Upper lobe of left lung (tissue), 6 donors: ENCODE results near the gene C5orf15. TPM values are rescaled to one million over a fixed set of nuclear protein-coding genes. Genes with fewer than 3 reads are reported as not detected.
"Not testable (repeated sequence)": the region's sequence is repeated elsewhere in the genome, so short reads cannot be mapped to it uniquely, and the experiment has no call there.

ENCODE experiments used
- ATAC-seq, 2 donors: fragments of 200-7000 bp; cut with Tn5 transposase; one replicate each; pipeline ENCODE4 v1.9.1; 2022; ENCODE audit warnings: mild to moderate bottlenecking in 2 of 2, moderate library complexity in 2 of 2; ENCODE audit not compliant: low FRiP score in 2 of 2
- DNase-seq, 2 donors: peaks; one replicate each; pipeline ENCODE4 v3.0.0-alpha.2; 2019 to 2020
- H3K27ac ChIP-seq, 4 donors: fragments of 200-600 bp; sonication (generic); one replicate each; pipeline ENCODE4 v1.5.1; 2016 to 2019
- H3K27me3 ChIP-seq, 4 donors: fragments of 200-600 bp; sonication (generic); one replicate each; pipeline ENCODE4 v1.5.1; 2017 to 2019
- H3K36me3 ChIP-seq, 4 donors: fragments of 200-600 bp; sonication (generic); one replicate each; pipeline ENCODE4 v1.5.1; 2016 to 2019
- H3K4me1 ChIP-seq, 4 donors: fragments of 200-600 bp; sonication (generic); one replicate each; pipeline ENCODE4 v1.5.1; 2018 to 2019
- H3K4me3 ChIP-seq, 4 donors: fragments of 200-600 bp; sonication (generic); one replicate each; pipeline ENCODE4 v1.5.1; 2017 to 2019; ENCODE audit warnings: mild to moderate bottlenecking in 2 of 4, moderate library complexity in 1 of 4
- H3K9me3 ChIP-seq, 4 donors: fragments of 200-600 bp; sonication (generic); one replicate each; pipeline ENCODE4 v1.5.1; 2018 to 2019
- CTCF ChIP-seq, 6 experiments: fragments of 450-650 bp in 4 of 6; fragments of 200-600 bp in 2 of 6; sonication (generic) in 2 of 6; IDR thresholded peaks; one replicate each; pipeline ENCODE4 v1.5.1; 2016 to 2019; ENCODE audit warnings: antibody characterized with exemption in 6 of 6
- EP300 ChIP-seq, 4 donors: sonication (generic); formaldehyde crosslinking; IDR thresholded peaks; one replicate each; pipeline ENCODE4 v1.5.1; 2017; ENCODE audit warnings: antibody characterized with exemption in 4 of 4, control low read depth in 2 of 4
- POLR2A ChIP-seq, 4 donors: fragments of 450-650 bp; IDR thresholded peaks; one replicate each; pipeline ENCODE4 v1.5.1; 2016 to 2017; ENCODE audit warnings: antibody characterized with exemption in 4 of 4, mild to moderate bottlenecking in 2 of 4
- POLR2AphosphoS5 ChIP-seq, 2 donors: sonication (generic); formaldehyde crosslinking; IDR thresholded peaks; one replicate each; pipeline ENCODE4 v1.5.1; 2017; ENCODE audit warnings: antibody characterized with exemption in 2 of 2
- WGBS, 2 donors: methylation state at CpG; one replicate each; pipeline ENCODE4 v1.1.5; 2017 to 2018; 5-methylcytosine and 5-hydroxymethylcytosine counted together
- total RNA-seq, 6 donors: library from RNA; depleted of rRNA in 4 of 6; stranded (reverse); fragments of >200 nt in 4 of 6; gene quantifications; one replicate each; pipeline versions ENCODE4 v1.1.0 to v1.2.1, GENCODE V29; 2016 to 2021
- donor health status: DM: no; HTN: no; CAD: no; lungs with moderate emphysema.
- donor health status: DM: no; HTN: yes; CAD: no; lungs with severe emphysema.

C5orf15 gene
- total RNA-seq, 6 donors from 2014 or later, result 15.1 to 65.5 (median 39.7) TPM

GRCh38 chr5:133962131-133962530 is 6.3 kb downstream of the C5orf15 start:
- peaks cover 2 to 6% (median 4%) of the 10 kb centered on the region in 4 donors for H3K4me1 ChIP-seq
- no peak overlapping the region for H3K4me3 ChIP-seq
- DNase-seq (no peak), ATAC-seq (no peak)
- TF ChIP-seq EP300 (IDR thresholded peaks at IDR 0.05), result no peak
- no peak for TF ChIP-seq POLR2A (IDR thresholded peaks at IDR 0.05)
- no peak for TF ChIP-seq POLR2AphosphoS5 (IDR thresholded peaks at IDR 0.05)
- no peak for TF ChIP-seq CTCF (IDR thresholded peaks at IDR 0.05)
- WGBS, 2 donors, result 92% methylated on average over 2 of the region's 2 CpGs
- no peak overlapping the region for H3K27ac ChIP-seq
- no peaks in the 10 kb centered on the region for H3K9me3 ChIP-seq
- no peaks in the 10 kb centered on the region for H3K27me3 ChIP-seq
- peaks cover 0 to 23% (median 7%) of the 10 kb centered on the region in 4 donors for H3K36me3 ChIP-seq

GRCh38 chr5:133959643-133960042 is 8.8 kb downstream of the C5orf15 start:
- H3K4me3 ChIP-seq, result no peak overlapping the region
- H3K4me1 ChIP-seq, result no peaks in the 10 kb centered on the region
- peaks cover 0 to 48% (median 14%) of the 10 kb centered on the region in 4 donors for H3K36me3 ChIP-seq
- DNase-seq, result no peak
- 90% methylated on average over 11 of the region's 11 CpGs for WGBS, 2 donors
- no peak for ATAC-seq
- TF ChIP-seq EP300 (IDR thresholded peaks at IDR 0.05), result no peak
- TF ChIP-seq POLR2A (IDR thresholded peaks at IDR 0.05), result no peak
- TF ChIP-seq POLR2AphosphoS5 (IDR thresholded peaks at IDR 0.05), result no peak
- TF ChIP-seq CTCF (IDR thresholded peaks at IDR 0.05), result no peak
- H3K9me3 ChIP-seq, result no peaks in the 10 kb centered on the region
- no peaks in the 10 kb centered on the region for H3K27me3 ChIP-seq
- H3K27ac ChIP-seq, result no peak overlapping the region

- no peaks in the 10 kb centered on the region for H3K27me3 ChIP-seq
- no peak overlapping the region for H3K4me3 ChIP-seq
- peaks cover 0 to 1% (median under 1%) of the 10 kb centered on the region in 4 donors for H3K4me1 ChIP-seq
- ATAC-seq (no peak), DNase-seq (no peak)
- no peaks in the 10 kb centered on the region for H3K9me3 ChIP-seq
- 28 to 54% methylated on average over 1 of the region's 1 CpG for WGBS, 2 donors
- TF ChIP-seq EP300 (IDR thresholded peaks at IDR 0.05) (no peak), CTCF (IDR thresholded peaks at IDR 0.05) (no peak), POLR2AphosphoS5 (IDR thresholded peaks at IDR 0.05) (no peak), POLR2A (IDR thresholded peaks at IDR 0.05) (no peak)
- no peak overlapping the region for H3K27ac ChIP-seq
- peaks cover 0 to 51% (median 14%) of the 10 kb centered on the region in 4 donors for H3K36me3 ChIP-seq
Measured at GRCh38 chr5:133957591-133957990, 10.8 kb downstream of the C5orf15 start.

GRCh38 chr5:133957080-133957479 is 11.3 kb downstream of the C5orf15 start:
- ATAC-seq, result no peak
- TF ChIP-seq EP300 (IDR thresholded peaks at IDR 0.05) (no peak), CTCF (IDR thresholded peaks at IDR 0.05) (no peak), POLR2A (IDR thresholded peaks at IDR 0.05) (no peak), POLR2AphosphoS5 (IDR thresholded peaks at IDR 0.05) (no peak)
- no peak overlapping the region for H3K4me3 ChIP-seq
- WGBS, 2 donors, result 95 to 96% methylated on average over 4 of the region's 4 CpGs
- DNase-seq, result no peak
- H3K27me3 ChIP-seq, result no peaks in the 10 kb centered on the region
- no peaks in the 10 kb centered on the region for H3K9me3 ChIP-seq
- H3K27ac ChIP-seq, result no peak overlapping the region
- H3K4me1 ChIP-seq, result peaks cover 0 to 6% (median 2%) of the 10 kb centered on the region in 4 donors
- peaks cover 0 to 51% (median 14%) of the 10 kb centered on the region in 4 donors for H3K36me3 ChIP-seq

- H3K4me1 ChIP-seq, result peaks cover 0 to 12% (median 2%) of the 10 kb centered on the region in 4 donors
- 96 to 97% methylated on average over 1 of the region's 1 CpG for WGBS, 2 donors
- H3K9me3 ChIP-seq, H3K27ac ChIP-seq, H3K27me3 ChIP-seq, ATAC-seq, H3K4me3 ChIP-seq, DNase-seq: not testable (repeated sequence)
- peaks cover 0 to 51% (median 14%) of the 10 kb centered on the region in 4 donors for H3K36me3 ChIP-seq
Measured at GRCh38 chr5:133956196-133956595, 12.2 kb downstream of the C5orf15 start.
